Spinal cord (tissue), 10 donors: Measurements from ENCODE around the gene KRT80. TPM values are rescaled to one million over a fixed set of nuclear protein-coding genes. Genes with fewer than 3 reads are reported as not detected.

Experiments used
- DNase-seq, 6 donors: peaks; one replicate each; pipeline versions ENCODE4 v3.0.0 to v3.0.0-alpha.2; 2013 to 2015; ENCODE audit warnings: low spot score in 6 of 6, low read depth in 4 of 6
- H3K27ac ChIP-seq: one replicate; pipeline ENCODE4 v1.5.1; 2013; ENCODE audit warnings: low read depth, low read length, control low read depth
- H3K27me3 ChIP-seq: one replicate; pipeline ENCODE4 v1.6.1; 2013; ENCODE audit warnings: low read length; ENCODE audit not compliant: control insufficient read depth, insufficient read depth
- H3K36me3 ChIP-seq: one replicate; pipeline ENCODE4 v1.6.1; 2013; ENCODE audit warnings: low read length; ENCODE audit not compliant: control insufficient read depth, insufficient read depth
- H3K4me1 ChIP-seq: one replicate; pipeline ENCODE4 v1.6.1; 2013; ENCODE audit warnings: low read length; ENCODE audit not compliant: control insufficient read depth, insufficient read depth
- H3K4me3 ChIP-seq: one replicate; pipeline ENCODE4 v1.5.1; 2013; ENCODE audit warnings: low read depth, low read length, control low read depth
- H3K9me3 ChIP-seq: one replicate; pipeline ENCODE4 v1.6.1; 2013; ENCODE audit warnings: low read length; ENCODE audit not compliant: control insufficient read depth, insufficient read depth
- WGBS: methylation state at CpG from one replicate; pipeline ENCODE4 v1.1.5; 2013; ENCODE audit warnings: missing lambda C conversion rate; ENCODE audit not compliant: insufficient coverage; 5-methylcytosine and 5-hydroxymethylcytosine counted together
- polyA plus RNA-seq, 2 donors: library from polyadenylated mRNA; unstranded; fragments of 120-200 nt; gene quantifications; one replicate each; pipeline ENCODE4 v1.2.1, GENCODE V29; 2013; ENCODE audit not compliant: insufficient read length in 2 of 2
- total RNA-seq, 2 donors: library from RNA; depleted of rRNA in 1 of 2; stranded (reverse); fragments of 120-200 nt in 1 of 2; fragments of >200 nt in 1 of 2; gene quantifications; one replicate each; pipeline versions ENCODE4 v1.2.3 to v1.2.4, GENCODE V29; 2013 to 2014
- donor health status: healthy.

KRT80 gene
- total and polyA plus RNA-seq, 4 donors, result 0.12 TPM; not detected in 3

GRCh38 chr12:52228931-52229330 is 37.1 kb upstream of the KRT80 start:
- 98% methylated on average over 6 of the region's 6 CpGs for WGBS
- Histone ChIP-seq H3K4me1 (peaks cover 16% of the 10 kb centered on the region), H3K27ac (no peak overlapping the region), H3K9me3 (no peaks in the 10 kb centered on the region), H3K36me3 (no peaks in the 10 kb centered on the region), H3K27me3 (peaks cover 36% of the 10 kb centered on the region), H3K4me3 (no peak overlapping the region)
- no peak for DNase-seq

- H3K9me3 ChIP-seq, result no peaks in the 10 kb centered on the region
- H3K27me3 ChIP-seq, result peaks cover 31% of the 10 kb centered on the region
- peaks cover 12% of the 10 kb centered on the region for H3K4me1 ChIP-seq
- 64% methylated on average over 2 of the region's 3 CpGs for WGBS
- no peaks in the 10 kb centered on the region for H3K36me3 ChIP-seq
- DNase-seq, result no peak
- no peak overlapping the region for H3K4me3 ChIP-seq
- H3K27ac ChIP-seq, result no peak overlapping the region
Observed at GRCh38 chr12:52228366-52228765, 36.6 kb upstream of the KRT80 start.

GRCh38 chr12:52227606-52228166 is 35.9 kb upstream of the KRT80 start:
- Histone ChIP-seq H3K4me1 (peaks cover 7% of the 10 kb centered on the region), H3K9me3 (no peaks in the 10 kb centered on the region), H3K36me3 (no peaks in the 10 kb centered on the region), H3K4me3 (no peak overlapping the region), H3K27ac (no peak overlapping the region), H3K27me3 (peaks cover 24% of the 10 kb centered on the region)
- no peak for DNase-seq
- WGBS, result 61% methylated on average over 3 of the region's 5 CpGs

- Histone ChIP-seq H3K27ac (no peak overlapping the region), H3K9me3 (no peaks in the 10 kb centered on the region), H3K27me3 (peaks cover 19% of the 10 kb centered on the region), H3K4me3 (no peak overlapping the region), H3K4me1 (no peaks in the 10 kb centered on the region), H3K36me3 (no peaks in the 10 kb centered on the region)
- WGBS, result 88% methylated on average over 3 of the region's 4 CpGs
- DNase-seq, result no peak
Observed at GRCh38 chr12:52226446-52226845, 34.6 kb upstream of the KRT80 start.

GRCh38 chr12:52225752-52226151 is 33.9 kb upstream of the KRT80 start:
- H3K27ac ChIP-seq, result no peak overlapping the region
- H3K27me3 ChIP-seq, result peaks cover 12% of the 10 kb centered on the region
- no peaks in the 10 kb centered on the region for H3K36me3 ChIP-seq
- no peaks in the 10 kb centered on the region for H3K9me3 ChIP-seq
- H3K4me3 ChIP-seq, result no peak overlapping the region
- DNase-seq, result no peak
- WGBS, result 100% methylated on average over 1 of the region's 4 CpGs
- H3K4me1 ChIP-seq, result no peaks in the 10 kb centered on the region

GRCh38 chr12:52224151-52224550 is 32.3 kb upstream of the KRT80 start:
- H3K36me3 ChIP-seq, result no peaks in the 10 kb centered on the region
- H3K9me3 ChIP-seq, result no peaks in the 10 kb centered on the region
- no peak for DNase-seq
- no peak overlapping the region for H3K4me3 ChIP-seq
- no peak overlapping the region for H3K27ac ChIP-seq
- WGBS, result 87% methylated on average over 2 of the region's 3 CpGs
- peaks cover 7% of the 10 kb centered on the region for H3K27me3 ChIP-seq
- H3K4me1 ChIP-seq, result no peaks in the 10 kb centered on the region

- Histone ChIP-seq H3K36me3 (no peaks in the 10 kb centered on the region), H3K27ac (no peak overlapping the region), H3K9me3 (no peaks in the 10 kb centered on the region), H3K27me3 (peaks cover 7% of the 10 kb centered on the region), H3K4me1 (no peaks in the 10 kb centered on the region), H3K4me3 (no peak overlapping the region)
- DNase-seq, result no peak
- WGBS, result 97% methylated on average over 5 of the region's 5 CpGs
Observed at GRCh38 chr12:52223406-52224039, 31.7 kb upstream of the KRT80 start.

GRCh38 chr12:52222692-52223091 is 30.9 kb upstream of the KRT80 start:
- no peak overlapping the region for H3K4me3 ChIP-seq
- no peak for DNase-seq
- WGBS, result 25% methylated on average over 1 of the region's 4 CpGs
- peaks cover 7% of the 10 kb centered on the region for H3K27me3 ChIP-seq
- H3K9me3 ChIP-seq, result no peaks in the 10 kb centered on the region
- no peaks in the 10 kb centered on the region for H3K4me1 ChIP-seq
- H3K36me3 ChIP-seq, result no peaks in the 10 kb centered on the region
- no peak overlapping the region for H3K27ac ChIP-seq

GRCh38 chr12:52221912-52222457 is 30.2 kb upstream of the KRT80 start:
- no peaks in the 10 kb centered on the region for H3K9me3 ChIP-seq
- peaks cover 7% of the 10 kb centered on the region for H3K27me3 ChIP-seq
- peaks cover 4% of the 10 kb centered on the region for H3K4me1 ChIP-seq
- DNase-seq, result peak in 1 of 6 donors; percentile 46
- no peaks in the 10 kb centered on the region for H3K36me3 ChIP-seq
- no peak overlapping the region for H3K4me3 ChIP-seq
- H3K27ac ChIP-seq, result no peak overlapping the region
- 17% methylated on average over 7 of the region's 8 CpGs for WGBS
